ENCODE data around the gene PMEPA1. TPM values are rescaled to one million over a fixed set of nuclear protein-coding genes. Genes with fewer than 3 reads are reported as not detected.
A peak's percentile ranks its signal among the peaks of the same experiment; 100 is the strongest.

PMEPA1 gene
- total RNA-seq, 2 donors from 2014 or later = 22.7 to 23.9 TPM

DNA sequence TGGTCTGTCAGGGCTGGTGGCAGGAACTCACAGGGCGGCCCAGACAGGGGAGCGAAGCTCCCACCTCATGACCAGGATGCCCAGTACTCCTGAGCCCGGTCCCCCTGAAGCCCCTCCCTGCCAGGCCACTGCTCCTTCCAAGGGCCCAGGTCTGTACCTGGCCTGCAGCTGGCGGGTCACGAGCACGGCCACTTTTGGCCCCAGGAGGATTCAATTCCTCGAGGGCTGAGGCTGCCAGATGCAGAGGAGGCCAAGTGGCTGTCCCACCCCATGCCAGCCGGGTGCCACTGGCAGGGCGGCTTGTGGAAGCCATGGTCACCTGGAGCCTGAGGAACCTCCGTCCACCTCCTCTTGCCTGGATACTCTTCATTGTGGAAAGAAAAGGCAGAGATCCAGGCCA, 17.4 kb downstream of the PMEPA1 start:
- Histone ChIP-seq H3K4me3 (no peak overlapping the region), H3K27ac (peak overlapping the region; percentile 47 to 83 (median 69)), H3K9me3 (no peaks in the 10 kb centered on the region), H3K4me1 (peaks cover 87% of the 10 kb centered on the region), H3K36me3 (replicated peaks in 1 of 2; ENCODE audit: insufficient read depth in 1 of 2, low read depth in 2 of 2) (no peaks in the 10 kb centered on the region), H3K27me3 (no peaks in the 10 kb centered on the region)
- DNase-seq (no peak), ATAC-seq (no peak)
- intact Hi-C loops (cut with DNase I) = no loop called here
- no peak for TF ChIP-seq POLR2A (IDR thresholded peaks at IDR 0.05)
- TF ChIP-seq, protein P1, sequence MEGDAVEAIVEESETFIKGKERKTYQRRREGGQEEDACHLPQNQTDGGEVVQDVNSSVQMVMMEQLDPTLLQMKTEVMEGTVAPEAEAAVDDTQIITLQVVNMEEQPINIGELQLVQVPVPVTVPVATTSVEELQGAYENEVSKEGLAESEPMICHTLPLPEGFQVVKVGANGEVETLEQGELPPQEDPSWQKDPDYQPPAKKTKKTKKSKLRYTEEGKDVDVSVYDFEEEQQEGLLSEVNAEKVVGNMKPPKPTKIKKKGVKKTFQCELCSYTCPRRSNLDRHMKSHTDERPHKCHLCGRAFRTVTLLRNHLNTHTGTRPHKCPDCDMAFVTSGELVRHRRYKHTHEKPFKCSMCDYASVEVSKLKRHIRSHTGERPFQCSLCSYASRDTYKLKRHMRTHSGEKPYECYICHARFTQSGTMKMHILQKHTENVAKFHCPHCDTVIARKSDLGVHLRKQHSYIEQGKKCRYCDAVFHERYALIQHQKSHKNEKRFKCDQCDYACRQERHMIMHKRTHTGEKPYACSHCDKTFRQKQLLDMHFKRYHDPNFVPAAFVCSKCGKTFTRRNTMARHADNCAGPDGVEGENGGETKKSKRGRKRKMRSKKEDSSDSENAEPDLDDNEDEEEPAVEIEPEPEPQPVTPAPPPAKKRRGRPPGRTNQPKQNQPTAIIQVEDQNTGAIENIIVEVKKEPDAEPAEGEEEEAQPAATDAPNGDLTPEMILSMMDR (IDR thresholded peaks at IDR 0.05) = no peak
- 76% methylated on average over 10 of the region's 10 CpGs; no CpG with 5 or more reads in 1 of the 2 donors for WGBS, 2 donors

DNA sequence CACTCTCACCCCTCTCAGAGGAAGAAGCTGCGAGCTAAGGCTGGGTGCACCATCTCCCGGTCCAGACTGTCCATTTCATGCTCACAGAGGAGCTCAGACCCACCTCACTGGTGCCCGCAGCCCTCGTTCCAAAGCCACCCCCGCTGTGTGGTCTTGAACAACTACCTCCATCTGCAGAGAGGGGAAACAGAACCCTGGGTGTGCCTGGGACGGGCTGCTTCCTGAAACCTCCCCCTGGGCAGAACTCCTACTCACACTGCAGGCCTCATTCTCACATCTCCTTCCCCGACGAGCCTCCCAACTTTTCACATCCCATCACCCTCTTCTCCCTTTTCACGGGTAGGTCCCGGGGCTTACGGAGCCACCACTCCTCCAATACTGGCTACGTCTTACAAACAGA, 18.1 kb downstream of the PMEPA1 start:
- Histone ChIP-seq H3K9me3 (no peaks in the 10 kb centered on the region), H3K27me3 (no peaks in the 10 kb centered on the region), H3K4me1 (peaks cover 87% of the 10 kb centered on the region), H3K36me3 (replicated peaks in 1 of 2; ENCODE audit: insufficient read depth in 1 of 2, low read depth in 2 of 2) (no peaks in the 10 kb centered on the region), H3K4me3 (no peak overlapping the region), H3K27ac (peak overlapping the region; percentile 47 to 83 (median 69))
- DNase-seq = no peak
- WGBS, 2 donors = 72 to 78% methylated on average over 10 to 12 of the region's 12 CpGs
- TF ChIP-seq, protein P1 (IDR thresholded peaks at IDR 0.05) = no peak
- no peak for TF ChIP-seq POLR2A (IDR thresholded peaks at IDR 0.05)
- intact Hi-C loops (cut with DNase I) = no loop called here
- ATAC-seq = no peak

DNA sequence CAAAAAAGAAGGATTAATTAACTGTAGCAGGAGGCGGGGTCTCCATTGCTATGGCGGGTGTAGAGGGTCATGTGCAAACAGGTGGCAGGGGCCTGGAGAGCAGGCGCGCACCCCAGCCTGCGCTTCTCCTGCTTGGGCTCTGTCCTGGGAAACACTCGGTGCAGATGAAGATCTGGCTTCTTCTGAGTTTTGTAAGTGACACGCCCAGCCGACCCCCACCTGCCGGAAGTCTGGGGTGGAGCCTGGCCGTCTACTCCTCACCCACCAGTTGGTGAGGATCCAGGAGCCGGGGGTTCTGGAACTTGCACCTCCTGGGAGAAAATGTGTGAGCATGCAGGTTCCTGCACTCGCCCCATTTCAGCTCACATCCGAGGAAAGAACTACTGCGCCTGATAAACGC, 19.3 kb downstream of the PMEPA1 start:
- no peaks in the 10 kb centered on the region for H3K27me3 ChIP-seq
- H3K9me3 ChIP-seq = no peaks in the 10 kb centered on the region
- H3K27ac ChIP-seq = no peak overlapping the region
- intact Hi-C loops (cut with DNase I) = no loop called here
- ATAC-seq (no peak), DNase-seq (no peak)
- peaks cover 81% of the 10 kb centered on the region for H3K4me1 ChIP-seq
- TF ChIP-seq, protein P1 (IDR thresholded peaks at IDR 0.05) = no peak
- TF ChIP-seq POLR2A (IDR thresholded peaks at IDR 0.05) = no peak
- no peak overlapping the region for H3K4me3 ChIP-seq
- 81% methylated on average over 11 to 15 of the region's 15 CpGs for WGBS, 2 donors
- H3K36me3 ChIP-seq (replicated peaks in 1 of 2; ENCODE audit: insufficient read depth in 1 of 2, low read depth in 2 of 2) = no peaks in the 10 kb centered on the region

DNA sequence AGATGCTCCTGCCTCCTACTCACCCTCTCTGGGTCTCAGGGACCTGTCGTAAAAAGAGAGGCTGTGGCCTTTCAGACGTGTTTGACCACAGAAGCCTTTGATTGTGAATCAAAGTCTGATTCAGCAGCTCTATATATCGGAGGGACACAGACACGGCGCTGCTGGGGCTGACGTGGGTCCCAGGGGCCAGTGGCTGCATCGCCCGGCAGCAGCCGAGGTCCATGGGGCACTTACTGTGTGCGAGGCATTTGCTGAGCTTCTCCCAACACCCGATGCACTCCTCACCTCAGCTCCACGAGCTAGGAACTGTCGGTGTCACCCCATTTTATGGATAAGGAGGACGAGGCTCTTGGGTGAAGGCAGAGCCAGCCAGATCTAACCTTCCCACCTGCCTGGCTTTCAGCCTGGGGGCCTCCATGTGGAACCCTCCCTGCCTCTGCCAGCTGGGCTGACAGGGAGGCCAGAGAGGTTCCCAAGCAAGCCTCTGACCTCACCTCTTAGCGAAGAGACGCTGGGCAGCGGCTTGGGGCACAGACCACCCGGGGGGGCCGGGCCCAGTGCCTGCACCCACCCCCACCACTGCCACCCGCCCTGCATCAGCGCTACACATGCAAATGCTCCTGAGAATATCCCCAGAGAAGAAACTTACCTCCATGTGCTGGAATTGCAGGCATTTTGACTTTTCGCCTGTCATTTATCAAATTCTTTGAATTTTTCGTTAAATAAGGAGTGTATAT, 19.9 kb downstream of the PMEPA1 start:
- 75 to 86% methylated on average over 14 to 20 of the region's 23 CpGs for WGBS, 2 donors
- Histone ChIP-seq H3K4me3 (no peak overlapping the region), H3K9me3 (no peaks in the 10 kb centered on the region), H3K4me1 (peaks cover 86% of the 10 kb centered on the region), H3K27ac (peak overlapping the region in 2 of 4 donors; percentile 25 to 38), H3K27me3 (no peaks in the 10 kb centered on the region), H3K36me3 (replicated peaks in 1 of 2; ENCODE audit: insufficient read depth in 1 of 2, low read depth in 2 of 2) (no peaks in the 10 kb centered on the region)
- DNase-seq = no peak
- TF ChIP-seq, protein P1 (IDR thresholded peaks at IDR 0.05) = no peak
- no peak for TF ChIP-seq POLR2A (IDR thresholded peaks at IDR 0.05)
- no peak for ATAC-seq
- intact Hi-C loops (cut with DNase I) = no loop called here

DNA sequence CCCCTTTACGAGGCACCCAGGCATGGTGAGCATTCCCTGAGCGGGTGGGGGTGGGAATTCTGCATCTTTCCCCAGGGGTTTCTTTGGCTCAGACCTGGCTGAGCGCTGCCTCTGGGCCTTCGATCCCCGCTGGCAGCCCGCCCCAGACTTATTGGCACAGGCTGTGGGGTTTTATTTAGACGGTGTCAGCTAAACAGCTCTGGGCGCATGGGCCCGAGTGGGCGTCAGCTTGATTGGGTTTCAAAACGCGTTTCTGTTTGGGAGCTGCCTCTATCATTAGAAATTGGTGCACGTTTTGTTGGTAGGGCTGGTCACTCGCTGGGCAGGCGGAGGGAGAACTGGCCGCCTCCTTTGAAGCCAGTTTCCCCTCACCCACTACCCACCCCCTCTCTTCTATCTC, 21.0 kb downstream of the PMEPA1 start:
- Histone ChIP-seq H3K4me1 (peaks cover 83% of the 10 kb centered on the region), H3K27ac (peak overlapping the region in 2 of 4 donors; percentile 25 to 52), H3K36me3 (replicated peaks in 1 of 2; ENCODE audit: insufficient read depth in 1 of 2, low read depth in 2 of 2) (no peaks in the 10 kb centered on the region), H3K9me3 (no peaks in the 10 kb centered on the region), H3K4me3 (no peak overlapping the region), H3K27me3 (no peaks in the 10 kb centered on the region)
- TF ChIP-seq POLR2A (IDR thresholded peaks at IDR 0.05) = no peak
- TF ChIP-seq, protein P1 (IDR thresholded peaks at IDR 0.05) = no peak
- WGBS, 2 donors = 41 to 53% methylated on average over 9 to 16 of the region's 16 CpGs
- ATAC-seq = no peak
- intact Hi-C loops (cut with DNase I) = no loop called here
- peak in 1 of 4 donors; percentile 44 for DNase-seq
